Measurements from ENCODE around the gene CASK.

Gene CASK

DNA sequence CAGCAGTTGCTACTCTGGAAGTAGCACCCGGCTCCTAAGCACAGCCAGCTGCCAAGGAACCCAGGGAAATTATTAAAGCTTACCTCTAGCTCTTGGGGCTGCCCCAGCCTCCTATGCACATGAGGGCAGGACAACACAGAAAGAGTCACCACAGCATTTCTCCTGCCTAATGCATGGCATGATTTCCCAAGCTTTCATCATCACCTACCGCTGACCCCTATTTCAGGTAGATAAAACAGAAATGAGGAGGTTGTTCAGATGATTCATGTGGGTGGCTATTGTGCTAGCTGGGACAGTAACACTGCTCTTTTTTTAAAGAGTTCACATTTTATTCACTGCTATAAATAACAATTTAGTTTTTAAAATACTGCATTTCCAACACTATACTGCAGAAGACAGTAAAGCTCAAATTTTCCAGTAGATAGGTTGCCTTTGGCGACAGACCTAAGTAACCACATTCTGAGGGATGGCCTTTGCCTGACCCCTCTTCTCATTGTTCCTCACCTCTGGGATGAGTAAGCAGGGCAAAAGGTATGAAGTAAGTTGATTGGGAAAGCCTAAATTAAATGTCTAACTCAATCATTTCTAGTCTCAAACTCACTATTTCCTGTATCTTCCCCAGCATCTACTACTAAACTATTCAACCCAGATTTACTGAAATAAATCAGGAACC, 16.7 kb downstream of the CASK start:
- no peak for DNase-seq

DNA sequence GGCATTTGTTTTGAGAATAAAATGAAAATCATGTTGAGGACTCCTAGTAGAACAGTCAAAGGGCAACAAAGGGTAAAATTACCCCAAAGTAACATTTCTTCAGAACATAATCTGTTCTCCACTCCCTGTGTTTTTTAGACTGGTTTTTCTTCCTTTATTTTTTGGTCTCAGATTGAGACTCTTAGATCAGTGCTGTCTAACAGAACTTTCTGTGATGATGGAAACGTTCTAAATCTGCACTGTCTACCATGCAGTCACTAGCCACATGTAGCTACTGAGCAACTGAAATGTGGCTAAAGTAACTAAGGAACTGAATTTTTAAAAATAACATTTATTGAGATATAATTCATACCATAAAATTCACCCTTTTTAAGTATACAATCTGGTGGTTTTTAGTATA, 19.8 kb downstream of the CASK start:
- no peak for DNase-seq

DNA sequence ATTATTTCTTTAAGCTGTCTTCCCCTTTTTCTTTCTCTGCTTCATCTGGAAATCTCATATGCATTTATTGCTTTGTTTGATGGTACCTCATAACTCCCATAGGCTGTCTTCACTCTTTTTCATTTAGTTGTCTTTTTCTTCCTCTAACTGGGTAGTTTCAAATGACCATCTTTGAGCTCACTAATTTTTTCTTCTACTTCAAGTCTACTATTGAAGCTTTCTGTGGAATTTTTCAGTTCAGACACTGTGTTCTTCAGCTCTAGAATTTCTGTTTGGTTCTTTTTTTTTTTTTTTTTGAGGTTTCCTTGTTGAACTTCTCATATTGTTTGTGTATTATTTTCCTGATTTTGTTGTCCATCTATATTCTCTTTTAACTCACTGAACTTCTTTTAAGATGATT, 23.0 kb downstream of the CASK start:
- DNase-seq, result no peak

DNA sequence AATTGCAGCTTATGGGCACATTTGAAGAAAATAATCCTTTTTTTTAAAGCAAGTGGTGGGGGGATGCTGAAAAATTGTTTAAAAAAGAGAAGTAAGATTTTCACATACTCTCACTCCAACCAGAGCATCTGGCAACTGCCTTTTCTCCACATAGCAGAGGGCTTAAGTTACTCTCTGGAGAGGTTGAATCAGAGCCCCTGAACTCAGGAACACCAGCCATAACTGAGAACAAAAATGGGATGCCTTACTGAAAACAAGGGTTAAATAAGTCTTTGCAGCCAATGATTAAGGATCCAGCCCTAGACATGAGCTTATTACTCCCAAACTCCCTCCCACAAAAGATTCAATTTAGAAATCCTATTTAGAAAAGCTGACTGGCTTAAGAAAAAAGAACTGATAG, 27.5 kb downstream of the CASK start:
- DNase-seq, result no peak

DNA sequence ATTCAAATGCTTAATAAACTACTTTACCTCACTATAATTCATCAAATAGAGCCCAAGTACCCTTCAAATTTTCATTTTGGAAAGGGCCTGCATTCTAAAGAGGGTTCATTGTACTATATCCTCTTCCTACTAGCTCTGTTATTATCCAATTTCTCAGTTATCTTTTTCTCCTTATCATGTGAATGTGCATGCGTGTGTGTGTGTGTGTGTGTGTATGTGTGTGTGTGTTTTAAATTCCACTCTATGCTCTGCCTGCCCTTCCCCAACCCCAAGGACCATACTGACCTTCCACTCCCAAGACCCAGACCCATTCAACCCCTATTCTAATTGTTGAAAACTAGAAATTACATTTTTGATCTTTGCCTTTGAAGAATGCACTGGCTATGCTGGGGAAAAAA, 33.3 kb downstream of the CASK start:
- DNase-seq, result no peak

DNA sequence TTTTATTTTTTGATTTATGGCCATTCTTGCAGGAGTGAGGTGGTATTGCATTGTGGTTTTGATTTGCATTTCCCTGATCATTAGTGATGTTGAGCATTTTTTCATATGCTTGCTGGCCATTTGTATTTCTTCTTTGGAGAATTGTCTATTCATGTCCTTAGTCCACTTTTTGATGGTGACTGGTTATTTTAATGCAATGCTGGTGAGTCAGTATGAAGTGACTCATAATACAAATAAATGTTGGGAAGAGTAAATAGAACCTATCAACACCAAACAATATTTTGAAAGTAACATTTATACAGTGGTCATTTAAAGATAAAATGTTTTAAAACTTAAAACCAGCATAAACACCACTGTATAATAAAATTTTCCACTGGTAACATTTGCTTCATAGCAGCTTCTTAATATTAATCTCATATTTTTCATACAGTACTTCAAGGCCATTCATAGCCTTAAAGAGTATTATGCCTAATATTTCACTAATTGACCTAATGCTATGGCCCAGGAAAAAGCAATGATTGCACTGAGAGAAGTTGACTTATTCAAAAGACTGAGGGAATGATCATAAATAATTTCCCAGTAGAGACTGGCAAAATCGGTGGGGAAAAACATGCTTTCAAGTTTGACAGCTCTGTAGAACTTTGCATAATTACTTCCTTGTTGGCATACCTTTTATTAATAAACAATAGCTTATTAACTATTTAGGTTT, 33.9 kb downstream of the CASK start:
- DNase-seq, result no peak

DNA sequence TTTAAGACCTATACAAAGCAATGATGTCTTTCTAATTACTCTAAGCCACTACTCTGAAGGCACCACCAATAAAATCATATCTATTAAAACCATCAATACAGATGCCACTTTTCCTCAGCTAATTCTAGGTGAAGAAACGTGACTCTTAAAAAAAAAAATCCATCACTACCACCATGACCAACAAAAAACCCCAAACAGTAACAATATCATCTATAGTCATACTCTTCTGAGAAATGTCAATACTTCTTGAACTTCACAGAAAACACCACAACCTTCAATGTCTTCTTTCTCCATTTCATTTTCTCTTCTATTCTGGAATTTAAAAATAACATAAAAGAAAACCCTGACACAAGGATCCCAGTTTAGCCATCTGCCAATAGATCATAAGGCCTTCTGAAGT, 35.7 kb downstream of the CASK start:
- no peak for DNase-seq

DNA sequence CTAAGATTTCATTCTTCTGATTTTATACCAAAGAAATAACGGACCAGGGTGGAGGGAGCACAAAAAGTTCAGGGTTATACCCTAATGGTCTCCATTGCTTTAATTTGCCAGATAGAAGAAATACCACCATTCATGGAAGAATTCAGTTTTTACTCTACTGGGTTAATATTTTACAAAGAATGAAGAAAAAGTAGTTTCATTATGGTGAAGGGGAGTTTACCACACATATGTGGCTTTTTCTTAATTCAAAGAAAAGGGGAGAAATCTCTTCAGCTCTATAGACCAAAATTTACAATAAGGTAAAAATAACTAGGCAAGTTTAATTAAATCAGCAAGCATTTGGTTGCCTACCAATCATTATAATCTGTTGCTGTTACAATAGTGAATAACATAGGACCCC, 37.6 kb downstream of the CASK start:
- no peak for DNase-seq

DNA sequence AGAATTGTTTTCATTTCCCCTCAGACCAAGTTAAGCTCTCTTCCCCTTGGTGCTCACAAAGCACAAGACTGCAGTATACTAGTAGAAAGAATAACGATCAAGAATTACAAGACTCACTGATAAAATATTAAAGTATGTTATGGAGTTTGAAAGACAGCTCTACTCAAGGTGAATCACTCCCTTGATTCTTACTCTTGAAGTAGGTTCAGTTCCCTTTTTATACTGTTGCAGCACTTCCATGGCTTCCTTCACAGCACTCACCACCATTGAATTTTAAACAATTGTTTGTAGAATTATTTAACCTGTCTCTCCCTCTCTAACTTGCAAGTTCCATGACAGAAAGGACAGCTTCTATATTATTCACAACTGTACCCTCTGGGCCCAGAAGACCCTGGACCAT, 42.2 kb downstream of the CASK start:
- DNase-seq, result no peak

DNA sequence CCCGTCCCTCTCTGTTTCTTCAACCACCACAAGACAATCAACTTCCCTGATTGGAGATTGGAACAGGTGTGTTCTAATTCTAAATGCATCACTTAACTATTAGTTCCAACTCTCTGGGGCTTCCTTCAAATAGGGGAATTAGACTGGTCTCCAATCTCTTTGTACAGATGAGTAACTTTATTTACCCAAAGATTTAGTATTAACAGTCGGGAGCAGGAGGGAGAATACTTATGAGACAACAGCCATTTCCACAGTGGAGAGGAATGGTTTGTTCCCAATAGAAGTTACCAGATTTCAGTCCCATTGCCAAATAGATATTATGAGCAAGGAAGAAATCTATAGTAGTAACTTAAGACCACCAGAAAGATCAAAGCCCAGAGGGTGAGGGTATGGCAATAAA, 46.2 kb downstream of the CASK start:
- DNase-seq, result no peak

DNA sequence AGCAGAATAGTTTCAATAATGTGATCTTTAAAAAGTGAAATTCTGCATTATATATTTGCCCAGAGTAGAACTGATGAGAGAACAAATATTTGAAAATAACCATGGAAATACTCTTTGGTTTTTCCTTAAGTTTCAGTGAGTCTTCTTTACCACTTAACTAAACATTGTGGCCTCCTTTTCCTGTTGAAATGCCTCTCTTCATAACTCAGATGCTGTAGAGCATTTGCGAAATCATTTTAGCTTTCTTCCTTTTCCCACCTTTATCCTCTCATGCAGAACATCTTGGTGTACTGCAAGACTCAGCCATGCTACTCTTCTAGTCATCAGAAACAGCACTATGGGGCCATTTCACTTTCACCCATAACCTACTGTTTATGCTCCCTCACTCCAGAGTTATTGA, 48.2 kb downstream of the CASK start:
- DNase-seq, result no peak

DNA sequence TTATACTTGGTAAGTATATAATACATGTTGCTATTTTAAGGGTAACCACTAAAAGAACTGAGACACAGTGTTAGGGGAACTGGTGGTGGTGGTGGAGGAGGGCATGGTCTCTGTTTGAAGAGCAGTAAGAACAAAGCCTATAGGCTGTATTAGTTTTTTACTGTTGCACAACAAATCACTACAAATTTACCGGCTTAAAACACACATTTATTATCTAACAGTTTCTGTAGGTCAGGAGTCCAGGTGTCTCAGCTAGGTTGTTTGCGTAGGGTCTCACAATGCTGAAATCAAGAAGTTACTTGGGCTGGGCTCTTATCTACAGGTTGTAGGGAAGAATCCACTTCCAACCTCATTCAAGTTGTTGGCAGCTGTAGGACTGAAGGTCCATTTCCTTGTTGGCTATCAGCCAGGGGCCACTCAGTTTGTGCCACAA, 52.6 kb downstream of the CASK start:
- DNase-seq, result no peak

DNA sequence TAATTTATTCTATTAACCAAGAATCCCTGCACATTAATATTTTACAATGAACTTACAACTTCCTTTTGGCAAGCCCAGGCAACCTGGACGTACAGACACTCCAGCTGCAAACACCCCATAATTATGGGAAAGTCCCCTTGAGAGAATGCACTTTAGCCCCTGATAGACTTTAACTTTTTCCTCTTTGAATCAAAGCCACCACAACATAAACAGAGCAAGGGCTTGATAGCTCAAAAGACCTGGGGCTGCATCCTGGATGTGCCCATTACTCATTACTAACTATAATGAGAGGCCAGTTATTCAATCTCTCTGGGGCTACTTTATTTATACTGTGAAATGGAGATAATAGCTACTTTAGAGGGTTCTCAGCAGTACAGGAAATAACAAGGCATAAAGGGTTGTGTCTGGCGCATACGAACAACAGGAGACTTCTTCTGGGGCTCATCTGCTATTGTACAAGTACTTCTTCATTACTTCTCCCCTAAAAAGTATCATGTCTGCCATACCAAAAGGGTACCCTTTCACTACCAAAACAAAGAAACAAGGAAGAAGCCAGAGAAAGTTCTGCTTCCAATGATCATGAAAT, 54.9 kb downstream of the CASK start:
- DNase-seq, result no peak

DNA sequence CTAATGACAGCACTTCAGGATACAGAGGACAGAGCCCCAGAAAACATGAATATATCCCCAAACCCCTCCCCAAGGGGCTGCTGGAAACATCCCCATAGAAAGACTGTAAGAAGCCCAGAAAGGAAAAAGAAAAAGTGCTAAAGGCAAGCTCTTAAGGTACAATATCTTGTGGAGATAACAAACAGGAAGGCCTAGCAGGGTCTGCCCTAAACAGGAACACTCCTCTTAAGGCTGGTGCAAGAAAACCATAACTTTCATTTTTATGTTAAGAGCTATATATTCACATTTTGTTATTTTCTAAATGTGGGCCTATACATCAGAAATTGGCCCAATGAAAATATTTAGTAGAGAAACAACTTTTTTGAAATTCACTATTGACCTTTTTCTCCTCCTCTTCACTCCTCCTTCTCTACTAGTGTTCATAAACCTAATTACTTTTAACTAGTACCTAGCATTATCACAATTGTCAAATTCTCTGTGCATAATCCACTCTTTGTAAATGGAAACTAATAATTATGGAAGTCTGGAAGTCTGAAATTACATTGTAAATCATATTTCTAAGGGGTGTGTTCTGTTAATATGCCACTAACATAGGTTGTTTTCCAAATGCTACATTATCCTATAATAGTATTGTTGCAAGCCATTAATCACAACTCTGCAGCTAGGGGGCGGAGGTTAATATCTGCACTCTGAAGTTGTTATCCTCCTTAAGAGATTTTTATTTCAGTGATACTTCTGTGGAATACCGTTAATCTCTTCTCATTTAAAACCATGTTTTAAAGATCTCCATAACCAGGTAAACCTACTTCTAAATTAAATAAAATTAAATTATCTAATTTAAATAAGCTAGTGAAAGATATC, 59.8 kb downstream of the CASK start:
- no peak for DNase-seq

DNA sequence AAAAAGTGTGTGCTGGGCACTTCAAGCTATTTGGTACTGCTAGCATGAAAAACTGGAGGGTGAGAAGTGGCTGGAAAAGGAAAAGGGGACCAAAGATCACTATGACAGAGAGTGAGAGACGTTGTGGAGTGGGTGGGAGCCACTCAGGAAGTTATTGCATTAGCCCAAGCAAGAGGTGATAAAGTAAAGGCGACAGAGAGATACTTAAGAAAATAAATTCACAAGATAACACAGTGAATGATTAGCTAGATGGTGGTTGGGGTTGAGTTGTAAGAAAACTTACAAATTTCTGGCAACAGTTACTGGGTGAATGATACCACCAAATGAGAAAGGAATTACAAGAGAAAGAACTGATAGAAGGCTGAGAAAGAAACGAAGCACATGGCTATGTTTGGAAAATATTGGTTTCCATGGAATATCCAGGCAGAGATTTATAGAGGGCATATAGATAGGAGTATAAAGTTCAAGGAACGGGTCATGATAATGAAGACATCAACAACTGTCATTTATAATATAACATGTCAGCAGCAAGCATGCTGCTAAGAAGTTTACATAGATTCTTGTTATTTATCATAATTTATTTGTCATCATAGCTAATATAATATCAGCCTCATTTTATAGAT, 60.7 kb downstream of the CASK start:
- DNase-seq, result no peak

DNA sequence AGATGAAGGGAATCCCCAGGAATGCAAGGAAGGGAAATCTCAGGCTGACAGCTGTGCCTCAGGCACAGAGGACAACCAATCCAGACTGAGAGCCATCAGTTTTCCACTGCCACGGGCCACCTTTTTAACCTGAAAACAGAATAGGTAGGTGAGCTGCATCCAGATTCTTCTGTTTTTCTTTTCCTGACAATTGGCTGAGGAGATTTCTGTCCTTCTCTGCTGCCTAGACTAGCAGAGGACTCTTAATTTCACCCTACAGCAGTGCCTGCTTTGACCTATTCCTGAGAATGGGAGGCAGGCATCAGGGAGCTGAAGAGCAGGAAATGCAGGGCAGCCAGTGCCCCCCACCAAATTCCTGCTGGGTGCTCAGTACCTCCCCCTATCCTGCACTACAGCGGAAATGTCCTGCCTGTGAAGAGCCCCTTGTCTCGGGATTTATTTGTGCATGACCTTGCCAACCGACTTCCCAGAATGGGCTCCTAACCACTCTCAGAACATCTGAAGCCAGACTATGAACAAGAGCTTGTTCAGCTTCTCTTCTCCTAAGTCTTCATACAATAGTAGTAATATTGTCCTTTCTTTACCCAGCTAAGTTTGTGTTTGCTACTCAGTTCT, 65.1 kb downstream of the CASK start:
- no peak for DNase-seq

DNA sequence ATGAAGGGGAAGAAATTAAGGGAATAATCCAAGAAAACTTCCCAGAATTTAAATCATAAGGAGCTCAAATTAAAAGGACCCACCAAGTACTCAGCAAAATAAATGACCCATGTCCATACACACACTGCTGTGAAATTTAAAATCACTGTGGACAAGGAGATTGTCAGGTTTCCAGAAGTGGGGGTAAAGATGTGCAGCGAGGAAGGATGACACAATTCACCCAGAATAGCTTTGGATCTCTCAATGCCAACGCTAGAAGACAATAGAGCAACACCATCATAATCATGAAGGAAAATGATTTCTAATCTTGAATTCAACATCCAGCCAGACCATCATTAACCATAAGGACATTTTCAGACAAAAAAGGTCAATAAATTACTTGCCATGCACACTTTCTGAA, 65.7 kb downstream of the CASK start:
- DNase-seq, result no peak

DNA sequence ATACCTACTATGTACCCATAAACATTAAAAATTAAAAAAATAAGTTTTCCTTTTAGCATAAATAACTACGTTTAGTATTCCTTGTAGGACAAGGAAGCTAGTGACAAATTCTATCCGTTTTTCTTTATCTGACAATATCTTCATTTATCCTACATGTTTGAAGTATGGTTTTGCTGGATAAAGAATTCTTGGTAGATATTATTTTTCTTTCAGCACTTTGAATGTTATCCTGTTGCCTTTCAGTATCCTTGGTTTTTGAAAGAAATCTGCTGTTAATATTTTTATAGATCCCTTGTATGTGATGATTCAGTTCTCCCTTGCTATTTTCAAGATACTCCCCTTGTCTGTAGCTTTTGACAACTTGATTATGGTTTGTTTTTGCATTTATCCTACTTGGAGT, 76.6 kb downstream of the CASK start:
- DNase-seq, result no peak

DNA sequence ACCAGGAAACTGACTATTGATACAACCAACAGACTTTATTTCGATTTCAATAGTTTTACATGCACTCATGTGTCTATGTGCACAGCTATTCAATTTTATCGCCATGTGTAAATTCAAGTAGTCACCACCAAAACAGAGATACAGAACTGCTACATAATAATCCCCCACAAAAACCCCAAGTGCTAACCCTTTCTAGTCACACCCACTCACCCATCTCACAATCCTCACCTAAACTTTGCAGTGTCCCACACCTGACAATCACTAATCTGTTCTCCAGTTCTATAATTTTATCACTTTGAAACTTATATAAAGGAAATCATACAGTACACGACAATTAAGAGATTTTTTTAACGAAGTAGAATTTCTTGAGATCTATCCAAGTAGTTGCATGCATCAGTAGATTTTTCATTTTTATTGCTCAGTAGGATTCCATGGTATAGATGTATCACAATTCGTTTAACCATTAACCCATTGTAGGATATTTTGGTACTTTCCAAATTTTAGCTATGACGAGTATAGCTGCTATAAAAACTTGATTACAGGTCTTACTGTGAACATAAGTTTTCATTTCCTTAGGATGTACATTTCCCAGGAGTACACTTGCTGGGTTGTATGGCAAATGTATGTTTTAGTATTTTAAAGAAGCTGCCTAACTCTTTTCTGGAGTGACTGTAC, 85.9 kb downstream of the CASK start:
- DNase-seq, result no peak

DNA sequence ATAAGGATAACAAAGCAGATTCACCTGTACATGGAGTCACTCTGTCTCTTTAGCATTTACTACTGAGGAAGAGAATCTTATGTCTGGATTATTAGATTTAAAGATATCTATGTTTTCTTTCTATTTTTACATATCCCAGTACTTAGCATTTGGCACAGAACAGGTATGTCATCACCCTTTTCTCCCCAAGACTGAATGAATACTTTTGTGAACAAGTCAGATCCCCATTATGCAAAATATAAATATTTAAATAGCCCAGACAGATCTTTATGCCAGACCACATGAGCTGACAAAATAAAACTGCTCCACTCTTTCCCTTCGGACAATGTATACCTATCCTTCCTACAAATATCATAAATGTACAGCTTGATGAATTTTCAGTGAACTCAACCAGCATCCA, 94.5 kb downstream of the CASK start:
- DNase-seq, result no peak

DNA sequence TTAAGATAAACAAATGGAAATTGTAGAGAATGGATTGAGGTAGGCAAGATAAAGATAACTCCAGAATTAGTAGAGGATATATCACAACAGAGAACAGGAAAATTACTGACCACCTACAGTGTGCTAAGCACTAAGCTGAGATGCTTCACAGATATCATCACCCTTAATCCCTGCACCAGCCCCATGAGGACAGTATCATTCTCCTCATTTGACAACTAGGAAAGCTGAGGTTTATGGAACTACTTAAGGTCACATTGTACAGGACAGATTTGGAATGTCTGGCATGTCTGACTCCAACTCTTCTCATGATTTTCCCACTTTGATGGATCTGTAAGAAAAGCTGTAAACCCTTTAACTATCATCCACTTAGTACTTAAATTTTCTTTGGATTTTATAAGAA, 95.5 kb downstream of the CASK start:
- DNase-seq, result no peak

DNA sequence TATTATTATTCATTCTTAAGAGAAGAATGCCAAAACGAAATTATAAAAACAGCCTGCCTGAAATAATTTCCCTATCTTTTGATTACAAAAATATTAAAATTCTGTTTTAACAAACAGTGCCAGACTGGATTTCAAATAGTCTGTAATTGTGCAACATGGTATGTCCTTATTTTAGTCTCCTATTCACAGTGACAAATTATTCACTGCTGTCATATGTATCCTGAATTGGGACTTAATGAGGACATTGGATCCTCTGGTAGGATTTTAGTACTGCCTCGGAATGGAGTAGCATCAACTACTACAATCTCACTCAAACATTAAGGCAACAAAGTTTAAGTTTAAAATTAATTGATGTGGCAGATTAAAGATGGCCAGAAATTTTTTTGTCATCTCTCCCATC, 97.6 kb downstream of the CASK start:
- DNase-seq, result no peak

Data from SW 1271 (cell line).